T47D (cell line): ENCODE data around the gene TSPAN32.

Experiments
- DNase-seq, 2 experiments: peaks; one replicate each; pipeline versions ENCODE4 v3.0.0 to v3.0.0-alpha.2; 2011 to 2012; ENCODE audit warnings: low read depth in 1 of 2, low spot score in 1 of 2
- JUND ChIP-seq: IDR thresholded peaks from 2 replicates; pipeline ENCODE4 v1.6.1; 2012; ENCODE audit warnings: low read depth
- in situ Hi-C: cut with HindIII; loops from 2 replicates; pipeline ENCODE4 v1.10.0; 2016; ENCODE audit warnings: low sequenced_read_pairs, low pct_unique_long_range_greater_than_20kb

The TSPAN32 gene

GRCh38 chr11:2263071-2263565 is 38.7 kb upstream of the TSPAN32 start:
- in situ Hi-C loops: no loop called here
- no peak for TF ChIP-seq JUND
- no peak for DNase-seq

- no peak for DNase-seq
- no peak for TF ChIP-seq JUND
- in situ Hi-C loops: no loop called here
Measured at GRCh38 chr11:2263724-2264360, 38.0 kb upstream of the TSPAN32 start.

- no peak for TF ChIP-seq JUND
- in situ Hi-C loops: no loop called here
- no peak for DNase-seq
Measured at GRCh38 chr11:2264366-2265053, 37.3 kb upstream of the TSPAN32 start.

GRCh38 chr11:2265396-2265795 is 36.4 kb upstream of the TSPAN32 start:
- in situ Hi-C loops: no loop called here

GRCh38 chr11:2265854-2266585 is 35.8 kb upstream of the TSPAN32 start:
- no peak for DNase-seq
- in situ Hi-C loops: no loop called here
- no peak for TF ChIP-seq JUND

More at GRCh38 chr11:2265396-2265795, 36.4 kb upstream of the TSPAN32 start:
- DNase-seq: no peak
- no peak for TF ChIP-seq JUND

- no peak for DNase-seq
- in situ Hi-C loops: no loop called here
- TF ChIP-seq JUND: no peak
Measured at GRCh38 chr11:2266586-2267305, 35.1 kb upstream of the TSPAN32 start.

GRCh38 chr11:2267306-2267850 is 34.4 kb upstream of the TSPAN32 start:
- DNase-seq: no peak
- no peak for TF ChIP-seq JUND
- in situ Hi-C loops: no loop called here

GRCh38 chr11:2267851-2268728 is 33.7 kb upstream of the TSPAN32 start:
- in situ Hi-C loops: no loop called here
- no peak for DNase-seq
- TF ChIP-seq JUND: no peak

- DNase-seq: peak; percentile 68 to 81
- in situ Hi-C loops: no loop called here
- TF ChIP-seq JUND: no peak
Measured at GRCh38 chr11:2268729-2269600, 32.8 kb upstream of the TSPAN32 start.

GRCh38 chr11:2269601-2270321 is 32.1 kb upstream of the TSPAN32 start:
- in situ Hi-C loops: no loop called here
- DNase-seq: peak; percentile 64 to 87

More at GRCh38 chr11:2269601-2270321, 32.1 kb upstream of the TSPAN32 start:
- TF ChIP-seq JUND: no peak
